ENCODE measurements around the gene NTM. TPM values are rescaled to one million over a fixed set of nuclear protein-coding genes. Genes with fewer than 3 reads are reported as not detected.

Gene NTM
- total RNA-seq, 1 donor from 2014 or later: 11.2 TPM

GRCh38 chr11:131644204-131644795, 273.9 kb downstream of the NTM start:
- DNase-seq (ENCODE audit: low spot score): no peak

DNA sequence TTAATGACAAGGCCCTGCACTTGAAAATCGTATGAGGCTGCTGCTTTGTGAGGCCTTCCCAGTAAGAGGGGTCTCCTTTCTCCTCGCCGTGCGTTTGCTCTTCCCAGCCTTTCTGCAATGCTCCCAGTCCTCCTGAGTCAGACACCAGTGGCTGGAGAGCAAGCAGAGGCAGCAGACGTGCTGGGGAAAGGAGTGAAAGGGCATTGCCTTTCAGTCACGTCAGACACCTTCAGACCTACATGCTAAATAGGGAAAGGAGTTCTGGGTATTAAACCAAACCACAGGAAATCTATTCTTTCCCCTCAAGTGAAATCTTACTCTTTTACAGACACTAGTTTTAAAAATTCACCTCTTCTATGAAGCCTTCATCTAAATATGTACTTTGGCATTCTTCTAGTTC, 274.8 kb downstream of the NTM start:
- DNase-seq (ENCODE audit: low spot score): no peak

DNA sequence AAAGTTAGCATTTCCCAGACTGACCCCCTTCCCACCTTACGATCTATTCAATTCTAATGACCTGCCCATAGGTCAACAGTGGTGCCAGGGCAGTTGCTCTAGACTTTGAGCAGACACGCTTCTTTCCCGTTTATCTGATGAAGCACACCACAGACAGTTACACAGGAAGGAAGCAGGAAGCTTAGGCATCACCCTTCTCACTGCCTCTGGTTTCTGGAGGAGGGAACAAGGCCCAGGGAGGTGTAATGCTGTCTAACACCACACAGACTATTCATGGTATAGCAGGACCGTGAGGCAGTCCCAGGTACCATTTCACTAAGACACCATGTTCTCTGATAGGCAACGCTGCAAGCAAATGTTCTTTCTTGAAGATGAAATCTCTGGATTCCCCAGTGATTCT, 279.4 kb downstream of the NTM start:
- no peak for DNase-seq (ENCODE audit: low spot score)

DNA sequence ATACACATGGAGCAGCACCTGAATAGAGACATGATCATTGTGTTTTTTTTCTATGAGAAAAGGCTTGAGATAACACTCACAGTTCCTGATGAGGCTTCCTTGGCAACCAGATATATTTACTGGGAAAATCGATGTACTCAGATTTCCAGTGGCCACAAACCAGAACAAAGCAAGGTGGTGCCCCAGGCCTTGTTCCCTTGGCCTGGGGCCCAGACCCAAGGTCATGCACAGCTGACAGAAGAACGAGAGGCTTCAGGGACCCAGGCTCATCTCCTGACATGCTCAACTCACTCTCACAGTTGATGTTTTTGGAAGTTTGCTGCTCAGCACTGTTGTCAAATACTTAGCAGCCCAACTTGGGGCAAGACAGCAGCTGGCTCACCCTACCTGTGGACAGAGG, 281.8 kb downstream of the NTM start:
- no peak for DNase-seq (ENCODE audit: low spot score)

- no peak for DNase-seq (ENCODE audit: low spot score)
These were observed 282.8 kb downstream of the NTM start for GRCh38 chr11:131653260-131653659.

DNA sequence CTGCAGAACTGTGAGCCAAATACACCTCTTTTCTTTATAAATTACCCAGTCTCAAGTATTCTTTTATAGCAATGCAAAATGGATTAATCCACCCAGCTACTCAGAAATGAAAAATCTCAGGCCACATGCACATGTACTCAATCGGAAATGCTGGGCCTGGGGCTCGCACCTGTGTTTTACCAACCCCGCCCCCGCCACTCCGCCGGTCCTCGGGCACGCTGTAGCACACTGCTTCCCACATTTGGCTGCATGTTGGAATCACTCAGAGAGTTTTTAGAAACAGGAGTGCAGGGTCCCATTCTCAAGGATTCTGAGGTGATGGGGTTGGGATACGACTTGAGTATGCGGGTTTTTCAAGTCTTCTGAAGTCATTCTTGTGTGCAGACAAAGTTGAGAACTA, 284.4 kb downstream of the NTM start:
- DNase-seq (ENCODE audit: low spot score): no peak

DNA sequence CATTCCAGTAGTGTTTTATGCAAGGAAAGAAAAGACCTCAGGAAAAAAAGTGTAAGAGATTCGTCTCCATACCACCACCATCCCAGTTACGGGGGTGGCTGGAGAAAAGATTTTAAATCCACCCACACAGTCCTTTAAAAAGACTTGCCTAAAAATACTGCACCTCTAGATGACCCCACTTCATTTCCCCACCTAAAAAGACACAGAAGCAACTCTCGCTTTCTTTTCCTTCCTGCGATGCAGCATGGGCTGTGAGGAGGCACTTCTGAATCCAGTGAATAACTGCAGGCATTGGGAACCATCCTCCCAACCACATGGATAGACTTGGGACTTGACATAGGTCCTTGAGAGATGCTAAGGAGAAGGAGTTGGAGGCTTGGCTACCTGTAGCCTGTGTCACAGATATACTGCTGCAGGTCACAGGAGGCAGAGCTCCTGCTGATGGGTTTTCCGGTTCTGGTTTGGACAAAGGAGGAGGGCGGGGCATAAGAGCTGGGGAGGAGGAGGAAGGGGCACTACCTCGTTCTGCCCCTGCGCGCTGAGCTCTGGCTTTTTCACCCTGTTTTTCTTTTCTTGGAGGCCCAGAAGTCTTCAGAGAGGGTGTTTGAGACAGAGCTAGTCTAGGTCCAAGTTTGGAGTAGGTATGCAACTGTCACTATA, 285.9 kb downstream of the NTM start:
- DNase-seq (ENCODE audit: low spot score): no peak

DNA sequence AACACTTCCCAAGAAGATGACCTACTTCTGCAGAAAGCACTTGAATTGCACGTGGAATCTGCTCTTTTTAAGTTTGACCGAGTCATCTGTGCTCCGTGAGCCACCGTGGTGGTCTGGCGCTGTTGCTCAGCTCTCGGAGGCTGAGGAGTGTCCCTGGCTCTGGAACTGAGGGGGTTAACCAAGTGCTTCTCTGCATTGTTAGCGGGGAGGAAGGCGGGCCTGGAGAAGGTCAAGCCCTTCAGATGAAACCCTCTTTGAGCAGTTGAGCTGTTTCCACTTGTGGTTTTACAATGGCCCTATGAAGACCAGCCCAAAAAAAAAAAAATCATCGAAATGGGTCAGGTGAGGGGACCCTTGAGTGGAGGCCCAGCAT, 286.4 kb downstream of the NTM start:
- DNase-seq (ENCODE audit: low spot score): no peak

GRCh38 chr11:131658414-131658813, 288.0 kb downstream of the NTM start:
- DNase-seq (ENCODE audit: low spot score): no peak

DNA sequence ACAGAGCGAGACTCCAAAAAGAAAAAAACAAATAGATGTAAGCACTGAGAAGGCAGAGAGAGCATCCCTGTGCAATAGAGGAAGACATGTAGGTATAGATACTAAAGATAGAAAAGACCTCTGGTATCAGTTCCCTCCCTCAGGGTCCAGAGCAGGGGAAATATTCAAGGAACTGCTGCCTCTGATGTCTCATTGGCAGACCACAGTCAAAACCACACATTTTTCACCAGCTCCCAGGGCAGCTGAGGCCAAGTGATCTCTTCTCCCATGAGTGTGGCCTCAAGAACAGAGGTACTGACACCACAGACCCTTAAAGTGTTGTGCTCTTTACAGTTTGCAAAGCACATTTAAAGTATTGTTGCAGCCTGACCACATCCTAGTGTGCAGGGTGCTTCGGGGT, 288.5 kb downstream of the NTM start:
- no peak for DNase-seq (ENCODE audit: low spot score)

DNA sequence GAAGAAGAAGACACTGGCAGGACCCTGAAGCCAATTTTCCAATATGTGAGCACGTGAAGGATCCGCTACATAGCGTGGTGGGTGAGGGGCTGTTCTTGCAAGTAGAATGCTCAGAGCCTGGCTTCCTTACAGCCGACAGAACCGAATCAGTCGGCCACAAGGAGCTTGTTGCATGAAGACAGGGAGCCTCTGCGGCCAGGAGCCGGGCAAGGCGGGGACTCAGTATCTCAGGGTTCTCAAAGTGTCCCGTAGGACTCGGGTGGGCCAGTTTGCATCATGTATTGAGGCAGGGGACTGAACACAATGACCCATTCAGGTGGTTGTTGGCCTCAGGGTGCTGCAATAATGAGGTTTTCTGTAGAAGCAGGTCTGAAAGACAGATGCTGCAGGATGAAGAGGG, 289.5 kb downstream of the NTM start:
- no peak for DNase-seq (ENCODE audit: low spot score)

- no peak for DNase-seq (ENCODE audit: low spot score)
These were observed 290.7 kb downstream of the NTM start for GRCh38 chr11:131661132-131661531.

DNA sequence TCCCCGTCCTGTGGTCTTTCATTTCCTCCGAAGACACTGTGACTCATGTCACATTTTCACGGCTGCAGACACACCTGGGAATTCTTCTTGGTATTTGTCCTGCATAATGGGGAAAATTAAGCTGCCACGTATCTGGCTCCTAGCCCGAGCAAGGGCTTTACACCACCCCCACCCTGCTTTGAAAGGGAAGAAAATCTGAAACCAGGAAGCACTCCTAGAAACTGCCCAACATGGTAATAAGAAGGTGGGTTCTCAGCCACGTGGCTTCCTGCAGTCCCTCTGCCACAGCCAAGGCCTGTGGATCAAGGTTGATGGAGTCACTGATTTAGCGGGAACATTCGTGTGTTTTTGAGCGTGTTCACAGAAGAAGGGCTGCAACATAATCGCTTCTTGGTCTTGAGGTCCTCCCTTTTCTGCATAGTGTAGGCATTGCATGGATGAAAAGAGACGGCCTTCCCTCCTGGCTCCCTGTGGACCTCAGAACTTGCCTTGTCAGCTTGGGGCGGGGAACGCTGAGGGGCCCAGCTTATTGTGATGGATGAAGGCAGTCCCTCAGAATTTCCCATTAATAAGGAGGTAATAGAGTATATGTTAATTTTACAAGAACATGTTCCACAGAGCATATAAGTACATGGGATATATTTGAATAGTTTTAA, 292.0 kb downstream of the NTM start:
- no peak for DNase-seq (ENCODE audit: low spot score)

- no peak for DNase-seq (ENCODE audit: low spot score)
These were observed 292.6 kb downstream of the NTM start for GRCh38 chr11:131662993-131663392.

- DNase-seq (ENCODE audit: low spot score): no peak
These were observed 293.2 kb downstream of the NTM start for GRCh38 chr11:131663405-131664200.

DNA sequence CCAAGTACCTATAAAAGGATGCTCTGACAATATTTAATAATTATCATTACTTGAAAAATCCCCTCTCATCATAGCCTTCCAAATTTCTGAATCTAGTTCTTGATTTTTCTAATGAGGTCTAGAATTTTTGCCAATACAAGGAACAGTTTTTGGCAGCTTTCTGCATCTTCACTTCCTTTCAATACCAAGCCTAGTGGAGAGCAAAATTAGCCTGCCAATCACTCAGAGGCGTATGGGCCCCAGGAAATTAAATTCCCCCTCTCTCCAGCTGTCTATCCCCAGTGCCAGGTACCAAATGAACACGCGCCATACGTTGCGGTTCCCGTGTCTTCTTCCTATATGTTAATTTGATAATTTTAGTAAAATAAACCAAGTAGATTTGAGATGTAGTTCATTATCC, 293.9 kb downstream of the NTM start:
- no peak for DNase-seq (ENCODE audit: low spot score)

GRCh38 chr11:131664816-131665215, 294.4 kb downstream of the NTM start:
- DNase-seq (ENCODE audit: low spot score): no peak

GRCh38 chr11:131665344-131665968, 295.0 kb downstream of the NTM start:
- DNase-seq (ENCODE audit: low spot score): no peak

- no peak for DNase-seq (ENCODE audit: low spot score)
These were observed 295.6 kb downstream of the NTM start for GRCh38 chr11:131666006-131666405.

GRCh38 chr11:131666617-131667016, 296.2 kb downstream of the NTM start:
- no peak for DNase-seq (ENCODE audit: low spot score)

DNA sequence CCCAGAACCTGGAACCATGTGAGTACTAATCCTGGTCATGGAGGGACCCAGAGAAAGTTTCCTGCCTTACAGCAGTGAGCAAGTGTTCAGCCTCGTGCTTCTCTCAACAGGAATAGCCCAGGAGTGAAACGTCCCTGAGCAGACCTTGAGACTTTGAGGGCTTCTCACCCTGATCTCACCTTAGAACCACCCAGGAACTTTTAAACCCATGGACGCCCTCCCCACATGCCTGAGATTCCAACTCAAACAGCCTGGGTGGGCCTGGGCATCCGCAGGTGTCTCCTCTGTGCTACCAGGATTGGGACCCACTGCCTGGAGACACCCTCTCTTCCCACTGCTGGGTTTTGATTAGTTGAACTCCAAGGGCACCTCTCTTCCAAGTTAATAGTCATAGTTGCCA, 297.2 kb downstream of the NTM start:
- DNase-seq (ENCODE audit: low spot score): no peak
